Measurements from ENCODE around the gene NEGR1. TPM values are rescaled to one million over a fixed set of nuclear protein-coding genes. Genes with fewer than 3 reads are reported as not detected.

NEGR1 gene
- total RNA-seq, 1 donor from 2014 or later = 0.16 TPM

- ATAC-seq = no peak
Measured at GRCh38 chr1:71461416-71461815, 820.9 kb downstream of the NEGR1 start.

GRCh38 chr1:71448444-71448843 lies 833.9 kb downstream of the NEGR1 start:
- no peak for ATAC-seq

- no peak for ATAC-seq
Measured at GRCh38 chr1:71438626-71439025, 843.7 kb downstream of the NEGR1 start.

- ATAC-seq = no peak
Measured at GRCh38 chr1:71435951-71436350, 846.4 kb downstream of the NEGR1 start.

- no peak for ATAC-seq
Measured at GRCh38 chr1:71434240-71434639, 848.1 kb downstream of the NEGR1 start.

GRCh38 chr1:71428029-71428428 lies 854.3 kb downstream of the NEGR1 start:
- no peak for ATAC-seq

GRCh38 chr1:71427066-71427465 lies 855.3 kb downstream of the NEGR1 start:
- no peak for ATAC-seq

- no peak for ATAC-seq
Measured at GRCh38 chr1:71424536-71424935, 857.8 kb downstream of the NEGR1 start.

GRCh38 chr1:71422221-71422620 lies 860.1 kb downstream of the NEGR1 start:
- ATAC-seq = no peak

- no peak for ATAC-seq
Measured at GRCh38 chr1:71417421-71417820, 864.9 kb downstream of the NEGR1 start.

- no peak for ATAC-seq
Measured at GRCh38 chr1:71414179-71414578, 868.2 kb downstream of the NEGR1 start.

- ATAC-seq = no peak
Measured at GRCh38 chr1:71413441-71414175, 868.7 kb downstream of the NEGR1 start.

GRCh38 chr1:71400050-71400449 lies 882.3 kb downstream of the NEGR1 start:
- no peak for ATAC-seq

GRCh38 chr1:71399594-71399993 lies 882.7 kb downstream of the NEGR1 start:
- no peak for ATAC-seq

GRCh38 chr1:71393301-71393700 lies 889.0 kb downstream of the NEGR1 start:
- ATAC-seq = no peak

GRCh38 chr1:71390518-71390917 lies 891.8 kb downstream of the NEGR1 start:
- ATAC-seq = no peak

GRCh38 chr1:71377886-71378285 lies 904.5 kb downstream of the NEGR1 start:
- ATAC-seq = no peak

- no peak for ATAC-seq
Measured at GRCh38 chr1:71372496-71372895, 909.8 kb downstream of the NEGR1 start.

- no peak for ATAC-seq
Measured at GRCh38 chr1:71371581-71371980, 910.8 kb downstream of the NEGR1 start.

GRCh38 chr1:71364236-71364635 lies 918.1 kb downstream of the NEGR1 start:
- ATAC-seq = no peak

- no peak for ATAC-seq
Measured at GRCh38 chr1:71362691-71363090, 919.6 kb downstream of the NEGR1 start.

- ATAC-seq = no peak
Measured at GRCh38 chr1:71362076-71362475, 920.3 kb downstream of the NEGR1 start.

GRCh38 chr1:71357708-71358107 lies 924.6 kb downstream of the NEGR1 start:
- ATAC-seq = no peak

- no peak for ATAC-seq
Measured at GRCh38 chr1:71351438-71351837, 930.9 kb downstream of the NEGR1 start.

- no peak for ATAC-seq
Measured at GRCh38 chr1:71350805-71351204, 931.5 kb downstream of the NEGR1 start.
